Superior temporal gyrus (tissue), 1 donor: ENCODE results near the gene CPNE7.
"Not testable (repeated sequence)": the region's sequence is repeated elsewhere in the genome, so short reads cannot be mapped to it uniquely, and the experiment has no call there.

ENCODE experiments used
- DNase-seq: peaks from one replicate; pipeline ENCODE4 v3.0.0-alpha.2; 2016; ENCODE audit errors: extremely low spot score

Gene CPNE7

GRCh38 chr16:89623511-89624261, 48.1 kb downstream of the CPNE7 start:
- DNase-seq: no peak

- no peak for DNase-seq
Measured at GRCh38 chr16:89624777-89625761, 49.5 kb downstream of the CPNE7 start.

- no peak for DNase-seq
Measured at GRCh38 chr16:89629827-89630610, 54.5 kb downstream of the CPNE7 start.

DNA sequence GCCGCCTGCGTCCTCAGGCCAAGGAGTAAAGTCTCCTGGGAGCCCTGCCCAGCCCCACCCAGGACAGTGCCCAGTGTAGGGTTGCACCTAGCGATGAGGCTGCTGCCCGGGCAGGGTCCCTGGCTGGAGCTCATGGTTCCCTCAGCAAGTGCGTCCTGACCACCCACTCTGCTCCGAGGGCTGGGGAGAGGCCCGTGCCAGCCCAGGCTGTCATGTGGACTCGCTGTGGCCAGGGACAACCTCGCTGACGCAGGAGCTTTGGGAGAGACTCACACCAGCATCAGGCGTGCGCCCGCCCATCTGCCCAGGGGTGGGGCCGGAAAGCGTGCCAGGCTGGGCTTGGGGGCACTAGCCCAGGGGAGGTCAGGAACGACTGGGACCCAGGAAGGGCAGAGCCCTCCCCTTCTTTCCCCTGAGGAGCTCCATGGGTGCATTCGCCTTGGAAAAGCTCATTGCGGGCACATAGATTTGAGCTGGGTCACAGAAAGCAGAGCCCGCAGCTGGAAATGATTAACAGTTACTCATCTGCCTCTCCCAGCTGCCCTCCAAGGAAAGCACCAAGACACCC, 57.6 kb downstream of the CPNE7 start:
- DNase-seq: no peak

DNA sequence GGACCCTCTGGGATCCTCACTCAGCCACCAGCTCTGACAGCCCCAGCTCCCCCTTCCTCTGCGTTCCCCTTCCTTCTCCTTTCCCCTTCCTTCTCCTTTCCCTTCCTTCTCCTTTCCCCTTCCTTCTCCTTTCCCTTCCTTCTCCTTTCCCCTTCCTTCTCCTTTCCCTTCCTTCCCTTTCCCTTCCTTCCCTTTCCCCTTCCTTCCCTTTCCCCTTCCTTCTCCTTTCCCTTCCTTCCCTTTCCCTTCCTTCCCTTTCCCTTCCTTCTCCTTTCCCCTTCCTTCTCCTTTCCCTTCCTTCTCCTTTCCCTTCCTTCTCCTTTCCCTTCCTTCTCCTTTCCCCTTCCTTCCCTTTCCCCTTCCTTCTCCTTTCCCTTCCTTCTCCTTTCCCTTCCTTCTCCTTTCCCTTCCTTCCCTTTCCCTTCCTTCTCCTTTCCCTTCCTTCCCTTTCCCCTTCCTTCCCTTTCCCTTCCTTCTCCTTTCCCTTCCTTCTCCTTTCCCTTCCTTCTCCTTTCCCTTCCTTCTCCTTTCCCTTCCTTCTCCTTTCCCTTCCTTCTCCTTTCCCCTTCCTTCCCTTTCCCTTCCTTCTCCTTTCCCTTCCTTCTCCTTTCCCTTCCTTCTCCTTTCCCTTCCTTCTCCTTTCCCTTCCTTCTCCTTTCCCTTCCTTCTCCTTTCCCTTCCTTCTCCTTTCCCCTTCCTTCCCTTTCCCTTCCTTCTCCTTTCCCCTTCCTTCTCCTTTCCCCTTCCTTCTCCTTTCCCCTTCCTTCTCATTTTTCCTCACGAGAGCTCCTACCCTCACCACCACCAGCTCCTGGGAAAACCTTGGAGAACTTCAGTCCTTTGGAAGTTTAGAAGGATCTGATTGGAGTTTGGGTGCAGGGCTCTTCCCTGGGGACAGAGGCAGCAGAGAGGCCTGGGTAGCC, 59.2 kb downstream of the CPNE7 start:
- DNase-seq: not testable (repeated sequence)

- no peak for DNase-seq
Measured at GRCh38 chr16:89636663-89637062, 61.1 kb downstream of the CPNE7 start.

GRCh38 chr16:89637379-89637778, 61.8 kb downstream of the CPNE7 start:
- no peak for DNase-seq

DNA sequence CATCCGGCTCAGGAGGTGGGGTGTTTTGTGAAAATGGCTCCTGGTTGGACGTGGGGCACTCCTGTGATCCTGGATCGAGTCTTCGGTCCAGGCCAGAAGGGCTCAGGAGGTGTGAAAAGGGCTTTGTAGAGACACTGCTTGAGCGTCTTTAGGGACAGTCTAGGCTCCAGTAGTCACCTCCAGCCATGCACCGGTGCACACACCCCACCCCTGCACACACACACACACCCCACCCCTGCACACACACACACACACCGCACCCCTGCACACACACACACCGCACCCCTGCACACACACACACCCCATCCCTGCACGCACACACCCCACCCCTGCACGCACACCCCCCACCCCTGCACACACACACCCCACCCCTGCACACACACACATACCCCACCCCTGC, 62.9 kb downstream of the CPNE7 start:
- DNase-seq: no peak

DNA sequence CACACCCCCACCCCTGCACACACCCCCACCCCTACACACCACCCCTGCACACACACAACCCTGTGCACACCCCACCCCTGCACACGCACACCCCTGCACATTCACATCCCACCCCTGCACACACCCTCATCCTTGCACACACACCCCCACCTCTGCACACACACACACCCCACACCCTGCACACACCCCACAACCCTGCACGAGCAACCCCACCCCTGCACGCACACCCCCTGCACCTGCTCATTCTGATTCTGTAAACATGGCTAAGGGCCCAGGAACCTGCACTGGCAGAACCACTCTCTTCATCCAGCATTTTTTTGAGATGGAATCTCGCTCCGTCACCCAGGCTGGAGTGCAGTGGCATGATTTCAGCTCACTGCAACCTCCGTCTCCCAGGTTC, 63.8 kb downstream of the CPNE7 start:
- no peak for DNase-seq

DNA sequence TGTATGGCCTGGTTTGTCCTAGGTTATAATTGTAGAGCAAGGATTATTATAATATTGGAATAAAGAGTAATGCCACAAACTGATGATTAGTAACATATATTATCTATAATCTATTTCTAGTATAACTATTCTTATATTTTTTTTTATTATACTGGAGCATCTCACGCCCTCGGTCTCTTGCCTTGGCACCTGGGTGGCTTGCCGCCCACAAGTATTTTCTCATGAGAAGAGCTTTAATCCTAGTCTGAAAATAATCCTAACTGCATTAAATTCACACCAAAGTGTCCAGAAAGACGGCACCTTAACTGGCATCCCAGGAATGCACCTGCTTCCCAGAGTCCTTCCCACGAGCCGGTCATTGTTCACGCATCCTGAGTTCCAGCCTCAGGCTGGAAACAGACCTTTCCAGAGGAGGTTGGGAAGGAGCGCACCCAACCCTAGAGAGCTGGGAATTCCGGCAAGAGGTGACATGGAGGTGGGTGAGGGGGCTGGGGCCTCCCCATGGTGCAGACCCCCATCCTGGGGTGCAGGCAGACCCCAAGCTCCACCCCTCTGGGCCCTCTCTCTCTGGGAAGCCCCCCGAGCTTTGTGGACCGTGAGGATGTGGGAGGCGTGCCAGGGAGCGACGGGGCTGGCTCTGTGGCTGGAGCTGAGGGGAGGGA, 66.0 kb downstream of the CPNE7 start:
- no peak for DNase-seq

- no peak for DNase-seq
Measured at GRCh38 chr16:89642574-89642973, 67.0 kb downstream of the CPNE7 start.

DNA sequence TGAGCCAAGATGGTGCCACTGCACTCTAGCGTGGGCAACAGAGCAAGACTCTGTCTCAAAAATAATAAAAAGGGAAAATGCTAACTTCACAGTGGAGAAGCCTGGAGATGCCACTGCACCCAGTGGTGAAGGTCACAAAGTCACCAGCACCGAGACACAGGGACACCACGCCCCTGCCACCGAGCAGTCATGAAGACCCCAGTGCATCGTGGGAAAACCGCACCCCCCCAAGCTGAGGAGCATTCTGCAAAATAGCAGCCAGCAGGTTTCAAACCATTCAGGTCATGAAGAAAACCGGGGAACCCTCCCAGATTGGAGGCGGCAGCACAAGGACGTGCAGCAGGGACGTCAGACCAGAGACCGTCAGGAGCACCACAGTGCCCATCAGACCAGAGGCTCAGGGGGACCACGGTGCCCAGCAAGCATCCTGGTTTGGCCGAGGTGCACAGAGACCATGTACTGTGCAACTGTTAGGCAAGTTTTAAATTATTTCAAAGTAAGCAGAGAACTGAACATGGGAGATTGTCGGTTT, 68.3 kb downstream of the CPNE7 start:
- no peak for DNase-seq

GRCh38 chr16:89645122-89645521, 69.6 kb downstream of the CPNE7 start:
- no peak for DNase-seq

- no peak for DNase-seq
Measured at GRCh38 chr16:89646270-89646669, 70.7 kb downstream of the CPNE7 start.
